GM12878 (cell line): ENCODE measurements around the gene RILPL2. TPM values are rescaled to one million over a fixed set of nuclear protein-coding genes. Genes with fewer than 3 reads are reported as not detected.

Experiments used
- ATAC-seq: fragments of 200-7000 bp; cut with Tn5 transposase; 3 replicates; pipeline ENCODE4 v1.9.1; 2020; ENCODE audit warnings: mild to moderate bottlenecking, moderate library complexity
- BruUV-seq: library from RNA; stranded (reverse); fragments of 400-500 nt; replicated peaks from 2 replicates; lab custom pipeline; 2021; lab: Mats Ljungman, UMichigan
- CTCF ChIA-PET: fragments of 300-600 bp; sonication (Branson Sonifier 250); formaldehyde crosslinking; extraction: SDS; loops from one replicate; lab custom pipeline; 2021; ENCODE audit warnings: inconsistent platforms; lab: Yijun Ruan, JAX
- POLR2A ChIA-PET: fragments of 350-600 bp; formaldehyde crosslinking; extraction: SDS; loops from one replicate; lab custom pipeline; 2021; ENCODE audit warnings: inconsistent platforms; lab: Charles Lee
- RAD21 ChIA-PET: fragments of 300-600 bp; sonication (Branson Sonifier 250); formaldehyde crosslinking; loops from one replicate; lab custom pipeline; 2023; ENCODE audit warnings: antibody characterized with exemption; ENCODE audit not compliant: unreplicated experiment; lab: Charles Lee
- SMC1A ChIA-PET: fragments of 300-600 bp; sonication (Branson Sonifier 250); formaldehyde crosslinking; loops from one replicate; lab custom pipeline; 2023; ENCODE audit not compliant: unreplicated experiment, uncharacterized antibody; lab: Charles Lee
- DNase-seq: peaks from one replicate; pipeline ENCODE4 v3.0.0-alpha.2; 2011; ENCODE audit warnings: low read depth, low spot score
- FAIRE-seq: peaks from 3 replicates; lab custom pipeline; 2011; peaks lifted over from hg19 to GRCh38; lab: Jason Lieb, UNC
- H2AFZ ChIP-seq: 2 replicates; pipeline ENCODE4 v1.6.0; 2011; ENCODE audit warnings: low read depth, low read length, control low read depth; ENCODE audit not compliant: control insufficient read depth
- H3K27ac ChIP-seq: 2 replicates; pipeline ENCODE4 v1.5.1; 2011; ENCODE audit warnings: control low read depth; ENCODE audit not compliant: control insufficient read depth, insufficient read depth
- H3K27me3 ChIP-seq, 2 experiments: replicated peaks in 1 of 2; 2 replicates each; pipeline versions ENCODE4 v1.6.0 to v1.6.1; 2011; ENCODE audit warnings: low read length in 1 of 2; ENCODE audit not compliant: control insufficient read depth in 2 of 2, insufficient read depth in 2 of 2
- H3K36me3 ChIP-seq, 2 experiments: 2 replicates each; pipeline ENCODE4 v1.5.1; 2011; ENCODE audit warnings: low read length in 1 of 2; ENCODE audit not compliant: control insufficient read depth in 2 of 2, insufficient read depth in 2 of 2
- H3K4me1 ChIP-seq: 2 replicates; pipeline ENCODE4 v1.6.1; 2011; ENCODE audit warnings: mild to moderate bottlenecking, low read length, moderate library complexity, mixed read lengths; ENCODE audit not compliant: control insufficient read depth, insufficient read depth
- H3K4me2 ChIP-seq: 2 replicates; pipeline ENCODE4 v1.6.0; 2011; ENCODE audit warnings: control low read depth; ENCODE audit not compliant: control insufficient read depth, insufficient read depth
- H3K4me3 ChIP-seq: fragments of 200-600 bp; sonication (generic); 2 replicates; pipeline ENCODE4 v1.5.1; 2016
- H3K79me2 ChIP-seq: 2 replicates; pipeline ENCODE4 v1.6.0; 2011; ENCODE audit warnings: low read length; ENCODE audit not compliant: control insufficient read depth, insufficient read depth
- H3K9ac ChIP-seq: 2 replicates; pipeline ENCODE4 v1.8.0; 2011; ENCODE audit warnings: low read length, control low read depth, mixed read lengths; ENCODE audit not compliant: control insufficient read depth, insufficient read depth
- H3K9me3 ChIP-seq: replicated peaks from 3 replicates; pipeline ENCODE4 v1.5.1; 2011; ENCODE audit warnings: mild to moderate bottlenecking, low read length; ENCODE audit not compliant: control insufficient read depth, insufficient read depth
- H4K20me1 ChIP-seq: 2 replicates; pipeline ENCODE4 v1.6.0; 2011; ENCODE audit not compliant: control insufficient read depth, insufficient read depth
- BCLAF1 ChIP-seq: fragments of 450-650 bp; IDR thresholded peaks from 2 replicates; pipeline ENCODE4 v1.6.1; 2017; ENCODE audit warnings: antibody characterized with exemption, mild to moderate bottlenecking, moderate library complexity
- CHD1 ChIP-seq: IDR thresholded peaks from 2 replicates; pipeline ENCODE4 v1.6.1; 2012; ENCODE audit warnings: low read depth, low read length, improper control_type of control experiment
- EP300 ChIP-seq, 2 experiments: fragments of 150-350 bp in 1 of 2; IDR thresholded peaks; 2 replicates each; pipeline ENCODE4 v1.6.1; 2011 to 2012; ENCODE audit warnings: low read depth in 2 of 2, low read length in 2 of 2, borderline replicate concordance in 1 of 2, improper control_type of control experiment in 1 of 2, inconsistent platforms in 1 of 2; ENCODE audit not compliant: control insufficient read depth in 1 of 2
- FOXK2 ChIP-seq: fragments of 450-650 bp; IDR thresholded peaks from 2 replicates; pipeline ENCODE4 v1.6.1; 2017; ENCODE audit warnings: mild to moderate bottlenecking, moderate library complexity
- HDAC6 ChIP-seq: fragments of 200-600 bp; sonication (generic); IDR thresholded peaks from one replicate; pipeline ENCODE4 v1.8.0; 2017; ENCODE audit warnings: antibody characterized with exemption; ENCODE audit not compliant: unreplicated experiment
- HSF1 ChIP-seq: fragments of 150-350 bp; IDR thresholded peaks from 2 replicates; pipeline ENCODE4 v1.6.1; 2014; ENCODE audit warnings: mild to moderate bottlenecking, low read depth, low read length
- JUND ChIP-seq: IDR thresholded peaks from 2 replicates; pipeline ENCODE4 v1.6.1; 2012; ENCODE audit warnings: low read depth, mild to moderate bottlenecking, low read length, improper control_type of control experiment, moderate library complexity
- LARP7 ChIP-seq: fragments of 450-650 bp; IDR thresholded peaks from 2 replicates; pipeline ENCODE4 v1.6.1; 2017; ENCODE audit warnings: mild to moderate bottlenecking
- MTA3 ChIP-seq: IDR thresholded peaks from 2 replicates; pipeline ENCODE4 v1.6.1; 2012; ENCODE audit warnings: low read length, inconsistent platforms, borderline replicate concordance
- PKNOX1 ChIP-seq: fragments of 450-650 bp; IDR thresholded peaks from 2 replicates; pipeline ENCODE4 v1.6.1; 2016; ENCODE audit warnings: mild to moderate bottlenecking
- SREBF2 ChIP-seq: IDR thresholded peaks from 2 replicates; pipeline ENCODE4 v1.6.1; 2012; ENCODE audit warnings: mild to moderate bottlenecking, low read length
- USF1 ChIP-seq: IDR thresholded peaks from 2 replicates; pipeline ENCODE4 v1.6.1; 2011; ENCODE audit warnings: borderline replicate concordance, low read depth, mild to moderate bottlenecking, moderate library complexity, mixed read lengths, low read length; ENCODE audit not compliant: insufficient read depth; ENCODE audit errors: extremely low read length
- ZBED1 ChIP-seq: IDR thresholded peaks from 2 replicates; pipeline ENCODE4 v1.6.1; 2016; ENCODE audit warnings: borderline replicate concordance
- ZNF592 ChIP-seq: fragments of 450-650 bp; IDR thresholded peaks from 2 replicates; pipeline ENCODE4 v1.6.1; 2017; ENCODE audit warnings: mild to moderate bottlenecking, moderate library complexity
- WGBS: methylation state at CpG from one replicate; pipeline ENCODE4 v1.1.6; 2016; ENCODE audit warnings: low lambda C conversion rate; ENCODE audit not compliant: insufficient replicate concordance, insufficient coverage; ENCODE audit errors: missing lambda C conversion rate; 5-methylcytosine and 5-hydroxymethylcytosine counted together
- in situ Hi-C: fragments of 300-500 bp; cut with MboI; formaldehyde crosslinking; loops from 9 replicates; pipeline ENCODE4 v1.14.3; 2018; ENCODE audit warnings: mixed read lengths
- intact Hi-C: fragments of 100-400 bp; cut with micrococcal nuclease; formaldehyde crosslinking; loops from one replicate; pipeline ENCODE4 v1.14.2; 2022; ENCODE audit not compliant: unreplicated experiment
- polyA plus RNA-seq, 11 experiments: library from polyadenylated mRNA; depleted of rRNA in 4 of 11; unstranded in 6 of 11; stranded (reverse) in 5 of 11; fragments of >200 nt; fragmentation: Nextera tagmentation in 4 of 11; fragmentation: Illumina TruSeq in 1 of 11; extraction: Ambion mirVana in 4 of 11; extraction: Trizol in 1 of 11; gene quantifications; 1 replicate in 1 of 11; 2 replicates in 10 of 11; pipeline versions ENCODE4 v1.2.1 to v1.2.3, GENCODE V29; 2011 to 2016; ENCODE audit warnings: inconsistent platforms in 2 of 11, missing spikeins in 2 of 11, low read depth in 1 of 11
- total RNA-seq, 4 experiments: library from RNA; depleted of rRNA in 3 of 4; stranded (reverse); fragments of >200 nt in 3 of 4; fragmentation: Illumina TruSeq in 1 of 4; extraction: Trizol in 1 of 4; gene quantifications; 2 replicates each; pipeline versions ENCODE4 v1.2.1 to v1.2.3, GENCODE V29; 2013 to 2021

RILPL2 gene
- total and polyA plus RNA-seq, 10 of the 15 experiments (the other 5 are each of a cell fraction or from before 2014, with no cell fraction given), result 3.5 to 38.5 (median 19.7) TPM

- SMC1A ChIA-PET, result no interaction called here
- FAIRE-seq (no peak), ATAC-seq (no peak), DNase-seq (no peak)
- Histone ChIP-seq H3K27ac (no peak overlapping the region), H3K9ac (no peak overlapping the region), H3K4me1 (no peaks in the 10 kb centered on the region), H3K4me2 (no peak overlapping the region), H3K9me3 (no peaks in the 10 kb centered on the region), H3K4me3 (no peak overlapping the region), H3K79me2 (peaks cover 7% of the 10 kb centered on the region), H3K27me3 (no peaks in the 10 kb centered on the region), H4K20me1 (peaks cover 2% of the 10 kb centered on the region; the same call in 1 of the 2 replicates), H3K36me3 (peaks cover 25 to 30% of the 10 kb centered on the region in 2 experiments), H2AFZ (no peak overlapping the region)
- CTCF ChIA-PET, result no interaction called here
- intact Hi-C loops (no loop called here), in situ Hi-C loops (no loop called here)
- 97% methylated on average over 2 of the region's 2 CpGs for WGBS
- POLR2A ChIA-PET, result interaction anchor here (0.6 kb wide), 1 partner anchor 11 kb away, joined by 4 read pairs; no protein-coding TSS in a partner anchor
- RAD21 ChIA-PET, result no interaction called here
- no TSS peak for BruUV-seq
- TF ChIP-seq ZBED1 (no peak), FOXK2 (no peak), EP300 (IDR thresholded peaks at IDR 0.05; ENCODE audit: borderline replicate concordance in 1 of 2, control insufficient read depth in 1 of 2, low read depth in 2 of 2, low read length in 2 of 2) (no peak), JUND (no peak), BCLAF1 (no peak), USF1 (no peak), HSF1 (no peak), CHD1 (no peak), PKNOX1 (no peak), HDAC6 (no peak), SREBF2 (no peak), LARP7 (no peak), ZNF592 (no peak), MTA3 (no peak)
- TF ChIP-seq, all 136 proteins: peak for 0
Measured at GRCh38 chr12:123396543-123396942, 39.9 kb downstream of the RILPL2 start.
